ENCODE measurements around the gene GPR171.

Gene GPR171

GRCh38 chr3:151213881-151214280 lies 10.9 kb upstream of the GPR171 start:
- no peak overlapping the region for H3K4me3 ChIP-seq (ENCODE audit: low read length)
- DNase-seq (ENCODE audit: low read depth): no peak
- no peak for TF ChIP-seq CTCF (conservative IDR thresholded peaks at IDR 0.05; ENCODE audit: low read length)

- no peak for DNase-seq (ENCODE audit: low read depth)
- TF ChIP-seq CTCF (conservative IDR thresholded peaks at IDR 0.05; ENCODE audit: low read length): no peak
- H3K4me3 ChIP-seq (ENCODE audit: low read length): no peak overlapping the region
Measured at GRCh38 chr3:151213151-151213550, 10.1 kb upstream of the GPR171 start.

- no peak overlapping the region for H3K4me3 ChIP-seq (ENCODE audit: low read length)
- no peak for TF ChIP-seq CTCF (conservative IDR thresholded peaks at IDR 0.05; ENCODE audit: low read length)
- DNase-seq (ENCODE audit: low read depth): no peak
Measured at GRCh38 chr3:151210676-151211381, 7.8 kb upstream of the GPR171 start.

- no peak for DNase-seq (ENCODE audit: low read depth)
- no peak for TF ChIP-seq CTCF (conservative IDR thresholded peaks at IDR 0.05; ENCODE audit: low read length)
- no peak overlapping the region for H3K4me3 ChIP-seq (ENCODE audit: low read length)
Measured at GRCh38 chr3:151209654-151210053, 6.6 kb upstream of the GPR171 start.

- TF ChIP-seq CTCF (conservative IDR thresholded peaks at IDR 0.05; ENCODE audit: low read length): no peak
- no peak for DNase-seq (ENCODE audit: low read depth)
- no peak overlapping the region for H3K4me3 ChIP-seq (ENCODE audit: low read length)
Measured at GRCh38 chr3:151206201-151206600, 3.2 kb upstream of the GPR171 start.

GRCh38 chr3:151205482-151205881 lies 2.5 kb upstream of the GPR171 start:
- TF ChIP-seq CTCF (conservative IDR thresholded peaks at IDR 0.05; ENCODE audit: low read length): no peak
- no peak overlapping the region for H3K4me3 ChIP-seq (ENCODE audit: low read length)
- DNase-seq (ENCODE audit: low read depth): no peak

GRCh38 chr3:151204530-151205402 lies 1.8 kb upstream of the GPR171 start:
- no peak for DNase-seq (ENCODE audit: low read depth)
- H3K4me3 ChIP-seq (ENCODE audit: low read length): no peak overlapping the region
- TF ChIP-seq CTCF (conservative IDR thresholded peaks at IDR 0.05; ENCODE audit: low read length): no peak

Measured in AG10803 (cell line).